Hepatocyte (in vitro differentiated cells): ENCODE data around the gene C1orf116.

Experiments used
- CTCF ChIP-seq: fragments of 200-600 bp; sonication (generic); IDR thresholded peaks from 2 replicates; pipeline ENCODE4 v1.5.1; 2016; ENCODE audit warnings: antibody characterized with exemption, mild to moderate bottlenecking; ENCODE audit not compliant: poor library complexity
- EZH2 ChIP-seq: fragments of 200-600 bp; sonication (generic); IDR thresholded peaks from 2 replicates; pipeline ENCODE4 v1.6.1; 2016; ENCODE audit warnings: antibody characterized with exemption, mild to moderate bottlenecking, borderline replicate concordance
- EZH2phosphoT487 ChIP-seq: fragments of 200-600 bp; sonication (generic); IDR thresholded peaks from one replicate; pipeline ENCODE4 v1.6.1; 2018; ENCODE audit warnings: antibody characterized with exemption, mild to moderate bottlenecking, low read depth, moderate library complexity; ENCODE audit not compliant: unreplicated experiment, severe bottlenecking

- TF ChIP-seq EZH2 (no peak), CTCF (no peak), EZH2phosphoT487 (no peak)
These were observed 808 bp downstream of the C1orf116 start for GRCh38 chr1:207031632-207032264.
